HG03045 (cell line): ENCODE data around the gene SYMPK.

Source experiments
- ATAC-seq: cut with Tn5 transposase; IDR thresholded peaks from one replicate; pipeline ENCODE4 v1.9.1; 2021; ENCODE audit warnings: mild to moderate bottlenecking, moderate library complexity; ENCODE audit not compliant: unreplicated experiment

SYMPK gene

DNA sequence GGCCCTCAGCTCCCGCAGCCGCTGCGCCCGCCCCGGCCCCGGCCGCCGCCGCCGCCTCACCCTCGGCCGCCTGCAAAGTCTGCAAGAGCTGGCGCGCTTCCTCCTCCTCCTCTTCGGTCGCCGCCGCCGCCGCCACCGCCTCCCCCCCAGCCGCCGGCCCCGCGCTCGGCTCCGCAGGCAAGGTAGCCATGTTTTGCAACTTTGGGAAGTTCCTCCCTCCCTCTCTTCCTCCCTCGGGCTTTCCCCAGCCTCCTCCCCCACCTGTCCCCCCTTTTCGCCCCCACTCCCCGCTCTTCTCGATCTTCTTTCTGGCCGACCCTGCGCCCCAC lies 94.3 kb downstream of the SYMPK start:
- no peak for ATAC-seq

GRCh38 chr19:45767881-45768654 lies 94.9 kb downstream of the SYMPK start:
- no peak for ATAC-seq

- no peak for ATAC-seq
Observed at GRCh38 chr19:45767410-45767880, 95.5 kb downstream of the SYMPK start.

DNA sequence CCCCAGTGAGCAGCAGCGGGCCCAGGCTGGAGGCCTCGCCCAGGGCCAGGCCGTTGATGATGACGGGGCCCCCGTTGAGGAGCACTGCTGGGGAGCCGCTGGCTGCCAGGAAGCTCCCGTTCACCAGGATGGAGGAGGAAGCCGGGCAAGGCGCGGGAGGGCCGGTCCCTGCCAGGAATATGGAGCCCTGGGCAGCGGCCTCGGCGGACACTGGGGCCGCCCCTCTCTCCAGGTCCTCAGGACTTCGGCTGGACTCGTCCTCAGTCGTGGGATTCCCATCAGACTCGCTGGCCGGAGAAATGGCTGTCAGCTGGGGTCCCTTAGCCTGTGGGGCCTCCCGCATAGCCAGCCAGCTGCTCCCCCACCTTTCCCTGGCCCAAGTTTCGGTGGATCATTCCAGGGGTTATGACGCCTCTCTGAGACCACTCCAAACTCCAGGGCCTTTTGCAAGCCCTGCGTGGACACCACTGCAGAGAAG lies 96.0 kb downstream of the SYMPK start:
- ATAC-seq: no peak

DNA sequence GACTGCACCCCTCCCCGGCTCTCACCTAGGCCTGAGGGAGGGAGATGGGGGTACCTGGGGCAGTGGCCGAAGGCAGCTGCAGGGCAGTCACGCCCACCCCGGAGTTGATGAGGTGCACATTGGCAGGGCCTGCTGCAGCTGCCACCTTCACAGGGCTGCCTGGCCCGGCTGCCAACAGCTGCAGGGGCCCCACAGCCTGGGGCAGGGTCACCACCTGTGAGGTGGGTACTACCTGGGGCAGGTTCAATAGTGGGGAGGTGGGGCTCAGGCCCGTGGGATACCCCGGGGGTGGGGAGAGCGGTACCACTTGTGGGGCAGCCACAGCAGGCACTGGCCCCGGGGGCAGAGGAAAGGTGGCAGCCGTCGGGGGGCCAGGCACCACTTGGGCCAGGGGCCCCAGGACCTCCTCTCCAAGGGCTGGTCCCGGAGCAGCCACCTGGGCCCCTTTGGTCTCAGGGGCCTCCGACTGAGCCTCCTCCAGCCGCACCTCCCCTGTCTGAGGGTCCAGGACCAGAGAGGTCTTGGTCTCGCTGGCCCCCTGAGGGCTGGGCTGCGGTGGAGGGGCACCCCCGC lies 96.6 kb downstream of the SYMPK start:
- ATAC-seq: no peak

DNA sequence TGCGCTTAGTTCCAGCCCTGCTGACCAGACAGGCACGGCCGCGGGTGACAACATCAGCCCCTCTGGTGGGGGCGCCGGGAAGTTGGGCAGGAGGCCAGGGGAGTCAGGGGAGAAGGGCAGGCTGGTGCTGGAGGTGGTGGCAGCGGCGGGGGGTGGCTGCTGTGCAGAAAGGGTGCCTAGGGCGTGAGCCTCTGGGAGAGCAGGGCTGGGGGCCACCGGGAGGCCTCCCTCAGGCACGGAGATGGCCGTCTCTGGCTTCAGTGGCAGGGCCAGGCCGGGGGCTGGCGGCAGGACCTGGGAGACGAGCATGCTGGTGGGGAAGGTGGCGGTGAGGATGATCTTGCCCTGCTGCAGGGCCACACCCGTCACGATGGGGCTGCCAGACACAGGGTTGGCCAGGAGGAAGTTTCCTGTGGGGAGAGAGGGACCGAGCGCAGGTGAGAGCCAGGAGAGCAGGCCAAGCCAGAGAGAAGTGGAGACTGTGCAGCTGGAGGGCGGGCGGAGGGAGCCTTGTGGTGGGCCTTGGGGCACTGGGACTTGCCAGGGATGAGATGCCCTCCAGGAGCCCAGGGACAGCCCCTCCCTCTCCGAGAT lies 97.1 kb downstream of the SYMPK start:
- no peak for ATAC-seq
